Keratinocyte (primary cell): Measurements from ENCODE around the gene CTNND1. TPM values are rescaled to one million over a fixed set of nuclear protein-coding genes. Genes with fewer than 3 reads are reported as not detected.

Experiments used
- DNase-seq: peaks from one replicate; pipeline ENCODE4 v3.0.0-alpha.2; 2011; ENCODE audit warnings: low read depth, missing footprints, low spot score
- FAIRE-seq: peaks from 2 replicates; lab custom pipeline; 2011; peaks lifted over from hg19 to GRCh38; lab: Jason Lieb, UNC
- H2AFZ ChIP-seq: 2 replicates; pipeline ENCODE4 v1.6.0; 2012; ENCODE audit warnings: low read length, control low read depth, inconsistent platforms; ENCODE audit not compliant: control insufficient read depth
- H3K27ac ChIP-seq: 2 replicates; pipeline ENCODE4 v1.5.1; 2011; ENCODE audit warnings: low read length; ENCODE audit not compliant: control insufficient read depth, insufficient read depth
- H3K27me3 ChIP-seq: 3 replicates; pipeline ENCODE4 v1.6.0; 2011; ENCODE audit warnings: low read length; ENCODE audit not compliant: control insufficient read depth, insufficient read depth; ENCODE audit errors: extremely low read depth
- H3K36me3 ChIP-seq, 2 experiments: 2 replicates in 1 of 2; 3 replicates in 1 of 2; pipeline ENCODE4 v1.5.1; 2011; ENCODE audit warnings: low read length in 2 of 2, mild to moderate bottlenecking in 1 of 2; ENCODE audit not compliant: control insufficient read depth in 2 of 2, insufficient read depth in 2 of 2; ENCODE audit errors: extremely low read depth in 1 of 2
- H3K4me1 ChIP-seq: 3 replicates; pipeline ENCODE4 v1.5.1; 2011; ENCODE audit warnings: low read length; ENCODE audit not compliant: control insufficient read depth, insufficient read depth; ENCODE audit errors: extremely low read depth
- H3K4me2 ChIP-seq: 3 replicates; pipeline ENCODE4 v1.6.0; 2011; ENCODE audit warnings: low read depth, low read length; ENCODE audit not compliant: control insufficient read depth, insufficient read depth; ENCODE audit errors: extremely low read depth
- H3K4me3 ChIP-seq, 3 experiments: fragments of 200-600 bp in 1 of 3; sonication (generic) in 1 of 3; 2 replicates in 2 of 3; 3 replicates in 1 of 3; pipeline ENCODE4 v1.5.1; 2011 to 2016; ENCODE audit warnings: low read length in 3 of 3, mild to moderate bottlenecking in 3 of 3, control low read depth in 2 of 3, inconsistent platforms in 1 of 3, low read depth in 1 of 3, mixed read lengths in 1 of 3, mixed run types in 1 of 3, moderate library complexity in 1 of 3; ENCODE audit not compliant: control insufficient read depth in 2 of 3, insufficient read depth in 2 of 3; ENCODE audit errors: extremely low read depth in 1 of 3
- H3K79me2 ChIP-seq: 2 replicates; pipeline ENCODE4 v1.6.0; 2012; ENCODE audit warnings: low read length; ENCODE audit not compliant: control insufficient read depth, insufficient read depth
- H3K9ac ChIP-seq: 3 replicates; pipeline ENCODE4 v1.6.0; 2011; ENCODE audit warnings: low read length; ENCODE audit not compliant: control insufficient read depth, insufficient read depth; ENCODE audit errors: extremely low read depth
- H3K9me1 ChIP-seq: 3 replicates; pipeline ENCODE4 v1.6.0; 2011; ENCODE audit warnings: low read length; ENCODE audit not compliant: control insufficient read depth, insufficient read depth; ENCODE audit errors: extremely low read depth
- H3K9me3 ChIP-seq: 2 replicates; pipeline ENCODE4 v1.5.1; 2012; ENCODE audit warnings: low read depth, low read length; ENCODE audit not compliant: control insufficient read depth
- H4K20me1 ChIP-seq: 3 replicates; pipeline ENCODE4 v1.6.0; 2011; ENCODE audit warnings: low read length; ENCODE audit not compliant: control insufficient read depth, insufficient read depth; ENCODE audit errors: extremely low read depth
- CTCF ChIP-seq, 3 experiments: IDR thresholded peaks in 1 of 3; conservative IDR thresholded peaks in 1 of 3; optimal IDR thresholded peaks in 1 of 3; 2 replicates in 2 of 3; 3 replicates in 1 of 3; pipeline versions ENCODE3 to v1.5.1; 2011; ENCODE audit warnings: low read length in 3 of 3, mild to moderate bottlenecking in 3 of 3, moderate library complexity in 2 of 3, control low read depth in 1 of 3, inconsistent platforms in 1 of 3; ENCODE audit not compliant: insufficient read depth in 2 of 3; ENCODE audit errors: extremely low read depth in 1 of 3
- EZH2 ChIP-seq: IDR thresholded peaks from one replicate; pipeline ENCODE4 v1.6.1; 2012; ENCODE audit warnings: inconsistent platforms, mild to moderate bottlenecking, low read length, moderate library complexity
- dilution Hi-C: fragments of 300-500 bp; cut with MboI; formaldehyde crosslinking; loops from one replicate; pipeline ENCODE4 v1.7.0; 2020; ENCODE audit warnings: low sequenced_read_pairs; ENCODE audit not compliant: extremely low pct_ligation_motif_present
- polyA plus RNA-seq, 5 experiments: library from polyadenylated mRNA; depleted of rRNA in 3 of 5; stranded (reverse) in 3 of 5; stranded (forward) in 1 of 5; unstranded in 1 of 5; fragments of >200 nt; gene quantifications; 1 replicate in 1 of 5; 2 replicates in 3 of 5; 3 replicates in 1 of 5; pipeline versions ENCODE4 v1.2.1 to v1.2.3, GENCODE V29; 2011 to 2012; ENCODE audit warnings: missing spikeins in 2 of 5, low read depth in 1 of 5, low replicate concordance in 1 of 5

The CTNND1 gene
- polyA plus RNA-seq, 1 donor (not counting 4 experiments of a cell fraction or from before 2014, with no cell fraction given): 144 TPM

- no peak for FAIRE-seq
- no peaks in the 10 kb centered on the region for H3K9me3 ChIP-seq
- no peak overlapping the region for H3K4me3 ChIP-seq
- H4K20me1 ChIP-seq: peaks cover 36% of the 10 kb centered on the region
- H3K9ac ChIP-seq: no peak overlapping the region
- H2AFZ ChIP-seq: no peak overlapping the region
- dilution Hi-C loops: no loop called here
- H3K27me3 ChIP-seq: no peaks in the 10 kb centered on the region
- H3K4me1 ChIP-seq: peaks cover 40% of the 10 kb centered on the region
- H3K79me2 ChIP-seq: peaks cover 96% of the 10 kb centered on the region
- DNase-seq: no peak
- no peak overlapping the region for H3K4me2 ChIP-seq
- peaks cover 6% of the 10 kb centered on the region for H3K9me1 ChIP-seq
- peaks cover 0 to 3% of the 10 kb centered on the region in 2 experiments for H3K36me3 ChIP-seq
- TF ChIP-seq CTCF (optimal IDR thresholded peaks at IDR 0.05 in 1 of 3, IDR thresholded peaks at IDR 0.05 in 1 of 3, conservative IDR thresholded peaks at IDR 0.05 in 1 of 3; ENCODE audit: extremely low read depth in 1 of 3, insufficient read depth in 2 of 3, low read length in 3 of 3) (no peak), EZH2 (no peak)
- H3K27ac ChIP-seq: no peak overlapping the region
Measured at GRCh38 chr11:57770793-57771192, 9.2 kb downstream of the CTNND1 start.

- H2AFZ ChIP-seq: no peak overlapping the region
- DNase-seq: no peak
- H3K27ac ChIP-seq: no peak overlapping the region
- no peak overlapping the region for H3K4me3 ChIP-seq
- peaks cover 96% of the 10 kb centered on the region for H3K79me2 ChIP-seq
- H3K4me2 ChIP-seq: no peak overlapping the region
- H4K20me1 ChIP-seq: peaks cover 38% of the 10 kb centered on the region
- H3K9me3 ChIP-seq: no peaks in the 10 kb centered on the region
- H3K4me1 ChIP-seq: peaks cover 40% of the 10 kb centered on the region
- no peak overlapping the region for H3K9ac ChIP-seq
- TF ChIP-seq EZH2 (no peak), CTCF (optimal IDR thresholded peaks at IDR 0.05 in 1 of 3, IDR thresholded peaks at IDR 0.05 in 1 of 3, conservative IDR thresholded peaks at IDR 0.05 in 1 of 3; ENCODE audit: extremely low read depth in 1 of 3, insufficient read depth in 2 of 3, low read length in 3 of 3) (no peak)
- FAIRE-seq: no peak
- dilution Hi-C loops: no loop called here
- H3K27me3 ChIP-seq: no peaks in the 10 kb centered on the region
- peaks cover 9% of the 10 kb centered on the region for H3K9me1 ChIP-seq
- H3K36me3 ChIP-seq: peaks cover 0 to 3% of the 10 kb centered on the region in 2 experiments
Measured at GRCh38 chr11:57771365-57771764, 9.8 kb downstream of the CTNND1 start.
